NOMO-1 treated with dmso at 0.1 percent for 144 hours (cell line): ENCODE results near the gene BLTP3B.

ENCODE experiments used
- DNase-seq: peaks from one replicate; lab custom pipeline; 2025; ENCODE audit not compliant: unreplicated experiment; lab: John Stamatoyannopoulos, UW

Gene BLTP3B

DNA sequence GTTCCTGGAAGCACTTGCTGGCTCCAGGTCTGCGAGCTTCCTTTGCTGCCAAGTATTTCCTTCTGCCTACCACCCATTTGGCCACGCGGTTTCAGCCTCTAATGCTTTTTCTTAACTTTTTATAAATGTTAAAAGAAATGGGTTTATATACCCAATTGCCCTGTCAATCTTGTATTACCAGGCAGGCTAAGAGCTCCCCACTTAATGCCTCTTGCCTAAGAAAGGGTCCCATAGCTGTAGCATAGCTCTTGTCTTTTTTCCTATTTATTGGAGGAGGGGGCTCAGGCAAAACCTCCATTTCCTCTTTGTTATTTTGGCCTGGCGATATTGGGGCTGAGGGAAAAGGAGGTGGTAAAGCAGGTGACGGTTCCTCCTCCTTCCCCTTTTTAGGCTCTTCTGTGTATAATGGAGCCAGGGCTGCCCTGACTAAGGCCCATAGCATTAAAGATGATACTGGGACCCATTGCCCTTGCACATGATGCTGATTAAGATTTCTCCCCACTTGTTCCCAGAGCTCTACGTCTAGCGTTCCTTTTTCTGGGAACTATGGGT lies 21.6 kb upstream of the BLTP3B start:
- DNase-seq = no peak

DNA sequence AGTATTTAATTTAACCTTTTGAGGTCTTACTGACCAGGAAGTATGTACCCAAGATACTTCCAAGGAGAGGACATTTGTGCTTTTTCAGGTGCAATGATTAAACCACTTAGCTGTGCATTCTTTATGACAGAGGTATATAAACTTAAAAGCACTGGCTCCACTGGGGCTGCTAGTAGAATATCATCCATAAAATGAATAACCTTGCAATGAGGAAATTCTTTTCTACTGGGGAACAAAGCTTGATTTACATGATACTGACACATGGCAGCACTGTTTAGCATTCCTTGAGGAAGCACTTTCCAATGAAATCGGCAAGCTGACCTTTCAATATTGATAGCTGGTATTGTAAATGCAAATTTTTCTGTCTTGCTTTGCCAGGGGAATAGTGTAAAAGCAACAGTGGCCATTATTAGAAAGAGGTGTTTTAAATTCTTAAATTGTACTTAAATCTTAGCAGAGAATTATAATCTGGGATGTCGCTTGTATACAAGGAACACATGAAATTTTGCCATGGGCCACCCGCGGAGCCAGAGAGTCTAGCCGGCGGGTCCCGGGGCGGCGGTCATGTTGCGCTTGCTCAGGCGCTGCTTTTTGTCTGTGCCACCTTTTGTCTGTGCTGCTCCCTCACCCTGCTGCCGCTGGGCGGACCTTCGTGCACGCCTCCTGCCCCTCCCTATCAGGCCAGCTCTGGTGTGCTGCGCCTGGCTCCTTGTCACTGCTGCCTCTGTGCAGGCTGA lies 20.9 kb upstream of the BLTP3B start:
- peak; percentile 86 for DNase-seq

DNA sequence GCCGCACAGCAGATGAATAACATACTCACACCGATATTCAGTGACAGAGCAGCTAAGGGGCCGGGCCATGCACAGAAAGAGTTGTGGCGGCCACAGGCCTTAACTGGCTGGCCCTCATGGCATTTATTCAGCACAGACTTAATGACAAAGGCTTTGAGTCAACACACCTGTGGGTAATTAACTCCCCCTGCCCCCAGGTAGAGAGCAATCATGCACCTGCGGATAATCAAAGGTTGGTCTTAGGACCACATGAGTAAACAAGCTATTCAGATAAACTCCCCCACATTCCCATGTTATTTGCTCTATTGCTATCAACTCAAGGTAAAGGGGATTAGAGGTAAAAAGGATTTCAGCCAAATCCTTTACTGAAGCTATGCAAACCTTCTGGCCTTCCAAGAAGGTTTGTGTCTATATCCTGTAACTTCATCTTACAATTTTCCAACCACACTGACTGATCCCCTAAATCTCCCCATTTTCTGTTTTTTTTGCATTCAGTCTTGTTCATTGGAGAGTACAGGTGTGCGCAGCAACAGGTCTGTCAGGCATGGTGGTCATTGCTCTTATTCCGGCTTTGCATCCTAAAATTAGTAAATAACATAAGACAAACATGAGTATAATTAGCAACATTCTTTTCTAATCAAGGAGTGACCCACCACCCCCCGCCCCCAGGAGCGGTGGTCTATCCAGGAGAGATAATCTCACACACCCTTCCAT lies 16.9 kb upstream of the BLTP3B start:
- DNase-seq = no peak

DNA sequence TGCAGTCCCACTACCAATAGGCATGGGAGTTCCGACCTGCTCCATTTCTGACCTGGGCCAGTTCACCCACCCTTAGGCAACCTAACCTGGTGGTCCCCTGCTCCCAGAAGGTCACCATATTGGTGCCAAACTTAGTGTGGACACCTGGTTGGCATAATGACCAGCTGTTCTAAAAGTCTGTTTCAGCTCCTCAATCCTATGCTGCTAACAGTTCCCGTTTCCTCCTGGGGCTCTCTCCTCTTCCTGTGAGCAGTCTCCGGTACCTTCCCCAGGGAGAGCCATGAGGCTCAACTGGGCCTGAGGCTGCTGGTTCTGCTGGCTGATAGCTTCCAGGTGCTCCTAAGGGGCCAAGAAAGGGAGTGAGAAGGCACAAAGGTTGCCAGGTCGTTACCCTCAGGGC lies 15.9 kb upstream of the BLTP3B start:
- DNase-seq = no peak

DNA sequence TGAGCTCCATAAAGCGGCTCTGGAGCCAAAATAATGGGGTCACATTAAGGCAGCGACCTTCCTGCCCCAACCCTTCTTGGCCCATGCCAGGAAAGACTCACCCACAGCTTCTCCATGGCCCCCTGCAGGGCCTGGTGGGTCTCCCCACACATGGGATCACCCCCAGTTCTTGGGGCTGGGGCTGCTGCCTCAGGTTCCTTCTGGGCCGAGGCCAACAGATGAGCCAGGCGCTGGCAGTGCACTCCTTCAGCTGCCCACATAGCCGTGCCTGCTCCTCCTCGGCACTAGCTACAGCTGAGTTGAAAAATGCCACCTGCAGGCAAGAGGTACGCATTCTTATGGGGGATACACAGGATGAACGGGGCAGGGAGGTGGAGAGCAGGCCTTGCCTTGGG lies 14.8 kb upstream of the BLTP3B start:
- no peak for DNase-seq

DNA sequence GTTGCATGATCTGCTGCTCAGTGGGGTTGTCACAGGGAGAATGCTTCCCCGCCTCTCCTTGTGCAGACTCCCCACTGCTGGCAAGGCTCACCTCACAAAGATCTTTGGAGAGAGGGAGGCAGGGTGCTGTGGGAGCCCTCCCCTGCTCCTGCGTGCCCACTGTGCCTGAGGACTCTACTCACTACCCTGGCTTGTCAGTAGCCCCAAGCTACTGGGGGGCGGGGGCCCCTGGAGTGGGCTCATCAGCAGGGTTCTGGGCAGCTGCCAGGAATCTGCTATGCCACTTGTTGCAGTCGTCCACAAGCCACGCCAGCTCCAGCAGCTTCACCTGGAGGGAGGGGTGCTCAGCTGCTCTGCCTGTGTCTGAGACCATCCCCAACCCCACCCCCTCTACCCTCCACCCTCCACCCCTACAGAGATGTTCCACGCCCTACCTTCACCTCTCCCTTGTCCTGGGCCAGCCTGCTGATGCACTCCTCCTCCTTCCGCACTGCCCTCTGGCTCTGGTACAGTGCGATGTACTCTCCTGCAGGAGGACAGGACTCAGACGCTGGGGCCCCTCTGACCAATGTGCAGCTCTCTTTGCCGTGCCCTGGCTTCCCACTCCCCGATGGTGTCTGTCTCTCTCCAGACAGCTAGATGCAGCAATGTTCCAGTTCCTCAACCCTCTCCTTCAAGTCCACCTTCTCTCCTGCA lies 14.2 kb upstream of the BLTP3B start:
- no peak for DNase-seq

DNA sequence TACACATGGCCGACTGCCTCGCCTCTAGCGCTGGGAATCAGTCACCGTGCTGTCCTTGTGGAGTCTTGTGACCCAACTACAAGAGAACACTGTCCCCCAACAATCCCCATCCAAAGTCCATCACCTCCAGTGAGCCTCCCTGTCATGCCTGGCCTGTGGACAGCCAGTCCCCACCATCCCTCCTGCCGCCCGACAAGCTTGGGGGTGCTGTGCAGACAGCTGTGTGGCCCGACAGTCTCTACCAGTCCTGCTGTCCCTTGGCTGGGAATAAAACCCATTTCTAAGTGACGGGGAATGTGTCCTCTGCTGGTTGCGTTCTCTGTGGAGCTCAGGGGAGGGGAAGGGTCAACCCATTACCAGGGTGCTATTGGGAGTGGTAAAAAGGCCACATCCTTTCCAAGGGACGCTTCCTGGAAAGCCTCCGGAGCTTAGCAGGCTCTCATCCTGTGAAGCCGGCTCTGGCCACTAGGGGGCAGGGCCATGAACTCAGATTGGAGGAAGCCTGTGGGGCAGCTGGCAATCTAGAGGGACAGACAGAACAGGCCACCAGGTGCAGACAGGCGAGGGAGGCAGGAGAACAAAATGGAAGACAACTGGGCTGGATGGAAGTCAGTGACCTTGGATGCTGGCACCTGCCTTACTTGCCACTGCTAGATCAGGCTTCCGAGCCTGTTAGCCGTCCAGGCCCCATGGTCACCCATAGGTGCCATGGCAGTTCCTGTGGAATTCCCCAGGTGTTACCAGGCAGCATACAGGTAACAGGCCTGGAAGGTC lies 12.0 kb upstream of the BLTP3B start:
- DNase-seq = peak; percentile 27

DNA sequence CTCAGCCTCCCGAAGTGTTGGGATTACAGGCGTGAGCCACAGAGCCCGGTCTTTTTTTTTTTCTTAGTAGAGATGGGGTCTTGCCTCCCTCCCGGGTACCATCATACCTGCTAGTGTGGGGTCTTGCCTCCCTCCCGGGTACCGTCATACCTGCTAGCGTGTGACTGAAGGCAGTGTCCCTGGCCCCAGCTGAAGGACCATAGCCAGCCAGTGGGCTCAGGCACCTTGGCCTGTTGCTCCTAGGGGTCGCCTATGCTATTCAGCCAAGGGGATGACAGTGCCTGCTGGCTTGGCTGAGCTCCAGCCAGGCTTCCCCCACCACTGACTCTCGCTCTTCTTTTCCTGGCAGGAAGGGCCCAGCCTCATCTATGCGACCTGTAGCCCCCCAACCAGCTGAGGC lies 10.5 kb upstream of the BLTP3B start:
- DNase-seq = no peak

DNA sequence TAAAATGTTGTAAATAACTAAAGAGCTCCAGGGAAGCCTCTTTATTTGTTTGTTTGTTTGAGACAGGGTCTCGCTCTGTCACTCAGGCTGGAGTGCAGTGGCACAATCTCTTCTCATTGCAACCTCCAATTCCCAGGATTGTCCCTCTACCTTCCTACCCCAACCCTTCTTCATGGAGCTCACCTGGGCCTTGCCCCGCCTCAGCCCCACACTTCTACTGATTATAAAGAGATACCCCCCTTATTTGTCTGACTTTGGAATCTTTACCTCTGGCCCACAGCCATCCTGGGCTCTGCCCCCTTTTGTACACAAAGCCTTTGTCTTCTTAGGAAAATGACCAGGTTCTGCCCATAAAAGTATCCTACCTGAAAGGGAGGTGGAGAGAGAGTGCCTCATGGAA lies 9.1 kb upstream of the BLTP3B start:
- no peak for DNase-seq

DNA sequence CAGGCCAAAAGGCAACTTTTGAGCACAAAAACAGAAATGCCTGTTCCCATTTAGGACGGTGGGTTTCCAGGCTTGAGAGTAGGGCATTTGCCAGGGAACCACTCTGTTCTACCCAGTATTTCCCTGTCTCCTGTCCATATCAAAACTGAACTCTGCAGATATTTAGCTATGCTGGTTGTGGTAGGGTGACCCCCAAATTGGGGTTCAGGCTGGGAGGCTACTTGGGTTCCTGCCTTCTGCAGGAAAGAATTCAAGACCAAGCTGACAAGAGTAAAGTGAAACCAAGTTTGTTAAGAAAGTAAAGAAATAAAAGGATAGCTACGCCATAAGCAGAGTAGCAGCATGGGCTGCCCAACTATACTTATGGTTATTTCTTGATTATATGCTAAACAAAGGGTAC lies 3.6 kb upstream of the BLTP3B start:
- DNase-seq = no peak

DNA sequence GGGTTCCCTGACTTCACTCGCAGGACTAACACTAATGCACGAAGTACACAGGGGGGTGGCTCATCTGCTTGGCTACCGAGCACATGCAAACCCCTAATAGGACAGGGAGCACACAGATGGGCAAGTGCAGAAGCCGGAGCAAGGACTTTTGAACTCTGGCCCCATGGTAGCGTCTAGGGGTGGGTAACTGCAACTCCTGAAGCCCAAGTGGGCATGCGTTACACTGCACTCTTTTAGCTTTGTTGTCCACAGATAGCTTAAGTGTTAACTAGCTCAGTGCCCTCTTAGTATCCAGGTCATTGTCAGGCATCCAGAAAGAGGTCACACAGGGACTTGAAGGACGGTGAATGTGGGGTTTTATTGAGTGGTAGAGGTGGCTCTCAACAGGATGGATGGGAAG lies 3.0 kb upstream of the BLTP3B start:
- DNase-seq = no peak

DNA sequence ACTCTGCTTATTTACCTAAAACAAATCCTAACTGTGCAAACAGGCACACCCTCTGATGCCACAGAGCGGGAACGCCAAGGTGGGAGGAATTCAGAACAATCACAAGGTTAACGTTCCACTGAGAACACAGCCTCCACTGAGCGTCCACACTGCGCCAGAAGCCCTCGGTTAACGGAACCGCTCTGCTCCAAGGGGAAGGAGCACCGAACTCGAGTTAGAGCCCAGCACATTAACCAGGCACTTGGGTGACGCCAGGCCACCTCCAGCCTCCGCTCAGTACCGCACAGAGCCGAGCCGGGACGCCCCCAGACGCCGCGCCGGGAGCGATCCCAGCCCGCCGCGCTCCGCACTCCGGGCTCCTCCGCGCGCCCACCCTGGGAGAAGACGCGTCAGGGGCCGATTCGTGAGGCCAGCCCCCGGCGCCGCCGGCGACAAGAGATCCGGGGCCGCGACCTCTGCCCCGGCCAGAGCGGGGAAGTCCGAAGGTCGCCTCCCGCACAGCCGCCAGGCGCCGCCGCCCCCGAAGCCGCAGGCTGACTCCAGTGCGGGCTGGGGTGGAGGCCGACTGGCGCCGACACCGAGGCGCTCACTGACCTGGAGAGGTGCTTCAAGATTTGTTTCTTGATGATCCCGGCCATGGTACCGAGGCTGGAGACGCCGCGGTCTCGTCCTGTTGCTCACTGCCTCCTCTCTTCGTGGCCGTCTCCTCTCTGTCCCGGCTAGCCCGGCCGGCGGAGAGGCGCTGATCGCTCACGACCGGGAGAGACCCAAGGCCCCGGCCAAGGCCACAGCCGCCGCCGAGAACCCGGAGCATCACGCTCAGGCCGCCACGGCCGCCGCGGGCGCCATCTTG lies 450 bp downstream of the BLTP3B start:
- DNase-seq = no peak

DNA sequence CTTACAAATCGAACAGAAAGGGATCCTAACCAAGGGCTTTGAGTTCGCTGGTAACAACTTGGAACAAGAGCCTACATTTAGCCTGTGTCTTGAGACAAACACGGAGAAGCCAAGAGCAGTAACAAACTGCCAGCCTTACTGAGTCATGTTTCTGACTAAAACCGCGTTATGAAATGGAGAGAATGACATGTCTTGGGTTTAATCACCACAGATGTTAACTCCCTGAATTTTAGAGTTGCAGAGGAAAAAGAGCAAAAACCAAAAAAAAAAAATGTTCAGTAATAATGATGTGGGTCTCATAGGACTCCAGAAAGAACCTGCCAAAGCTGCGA lies 1.0 kb downstream of the BLTP3B start:
- DNase-seq = peak; percentile 7

DNA sequence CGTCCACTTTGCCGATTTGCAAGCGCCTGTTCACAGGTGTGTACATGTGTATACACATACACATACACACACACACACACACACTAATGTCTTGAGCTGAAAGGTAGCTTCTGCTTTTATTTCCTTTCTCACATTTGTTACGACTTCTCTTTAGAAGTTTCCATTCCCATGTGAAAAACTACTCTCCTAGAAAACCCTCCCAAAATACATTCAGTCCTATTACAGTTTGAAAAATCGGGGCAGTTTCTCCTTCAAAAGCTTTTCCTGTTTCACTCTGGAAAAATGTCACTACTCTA lies 3.9 kb downstream of the BLTP3B start:
- DNase-seq = no peak

DNA sequence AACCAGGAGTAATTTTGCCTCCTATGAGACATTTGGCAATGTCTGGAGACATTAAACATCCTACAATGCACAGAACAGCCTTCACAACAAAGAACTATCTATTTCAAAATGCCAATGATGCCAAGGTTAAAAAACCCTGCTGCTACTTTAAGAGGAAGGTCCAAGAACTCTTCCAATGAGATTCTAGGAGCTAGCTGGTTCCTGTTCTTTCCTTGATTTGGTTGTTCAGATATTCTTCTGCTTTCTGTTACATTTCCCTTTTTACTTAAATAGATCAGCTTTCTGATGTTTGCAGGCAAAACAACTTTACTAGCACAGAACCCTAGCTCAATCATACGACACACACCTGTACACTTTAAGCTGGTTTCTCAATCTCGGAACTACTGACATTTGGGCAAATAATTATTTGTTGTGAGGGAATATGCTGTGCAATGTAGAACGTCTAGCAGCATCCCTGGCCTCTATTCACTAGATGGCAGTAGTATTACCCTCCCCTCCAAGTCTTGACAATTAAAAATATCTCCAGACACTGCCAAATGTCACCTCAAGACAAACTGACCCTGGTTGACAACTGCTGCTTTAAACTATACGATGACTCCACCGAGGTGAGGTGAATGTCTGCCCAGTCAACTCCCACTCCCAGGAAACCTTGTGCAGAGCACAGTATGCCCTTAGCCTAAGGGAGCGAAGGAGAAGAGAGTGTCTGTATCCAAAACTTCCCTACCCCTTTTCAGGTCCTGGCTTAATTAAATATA lies 4.4 kb downstream of the BLTP3B start:
- DNase-seq = peak; percentile 55

DNA sequence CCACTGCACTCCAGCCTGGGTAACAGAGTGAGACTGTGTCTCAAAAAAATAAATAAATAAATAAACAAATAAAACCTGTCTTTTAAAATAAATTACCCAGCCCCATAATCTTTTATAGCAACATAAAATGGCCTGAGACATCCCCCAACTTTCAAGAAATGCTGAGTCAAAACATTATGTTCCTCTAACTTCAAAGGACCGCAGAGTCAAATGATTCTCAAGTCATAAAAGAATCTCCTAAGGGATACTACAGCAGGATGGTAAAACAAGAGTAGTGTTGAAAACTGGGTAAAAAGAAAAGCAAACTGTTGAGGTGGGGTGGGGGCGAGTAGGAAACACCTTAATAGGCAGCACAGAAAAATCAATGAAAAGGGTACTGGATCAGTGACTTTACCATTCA lies 9.5 kb downstream of the BLTP3B start:
- DNase-seq = no peak

DNA sequence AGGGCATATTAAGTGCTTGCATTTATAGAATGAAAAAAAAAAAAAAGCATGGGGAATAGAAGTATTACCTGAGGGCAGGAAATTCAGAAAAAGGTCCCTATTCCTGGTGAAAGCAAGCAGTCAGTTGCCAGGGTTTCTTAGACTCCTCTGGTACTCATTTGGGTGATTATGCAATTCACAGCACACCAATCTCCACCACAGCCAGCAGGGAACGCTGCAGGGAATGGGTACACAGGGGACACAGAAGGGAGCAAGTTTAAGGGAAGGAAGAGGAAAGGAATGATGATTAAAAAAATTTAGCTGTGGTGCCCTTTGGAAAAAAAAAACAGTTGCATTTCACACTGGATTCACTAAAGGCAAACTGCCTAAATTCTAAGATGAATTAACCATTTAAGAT lies 14.2 kb downstream of the BLTP3B start:
- DNase-seq = peak; percentile 31

DNA sequence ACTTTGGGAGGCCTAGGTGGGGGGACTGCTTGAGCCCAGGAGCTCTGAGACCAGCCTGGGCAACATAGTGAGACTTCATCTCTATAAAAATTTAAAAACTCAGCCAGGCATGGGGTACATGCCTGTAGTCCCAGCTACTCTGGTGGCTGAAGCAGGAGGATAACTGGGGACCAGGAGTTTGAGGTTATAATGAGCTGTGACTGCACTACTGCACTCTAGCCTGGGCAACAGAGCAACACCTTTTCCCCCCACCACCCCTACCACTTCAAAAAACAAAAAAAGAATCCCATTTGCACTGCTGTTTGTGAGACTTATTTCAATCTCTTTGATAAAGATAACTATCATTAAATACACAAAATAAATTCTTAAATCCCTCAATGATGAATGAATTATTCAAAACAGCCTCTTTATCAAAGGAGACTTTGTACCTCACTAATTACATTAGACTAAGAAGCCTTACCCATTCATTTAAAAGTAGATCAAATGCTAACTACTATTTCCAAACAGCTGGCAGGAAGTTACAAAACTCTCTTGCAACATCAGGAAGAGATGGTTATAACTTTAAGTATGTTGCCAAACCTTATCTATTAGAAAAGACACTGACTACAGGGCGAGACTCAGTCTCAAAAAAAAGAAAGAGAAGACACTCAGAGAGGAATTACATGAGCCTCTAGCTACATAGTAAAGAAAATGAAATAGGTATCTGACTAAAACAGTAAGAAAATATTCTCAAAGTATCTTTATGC lies 14.7 kb downstream of the BLTP3B start:
- DNase-seq = peak; percentile 58
